DOHH2 (cell line): ENCODE measurements around the gene DCDC1.

ENCODE experiments used
- H3F3A ChIP-seq: fragments of 200-600 bp; sonication (generic), shearing (Covaris generic); 2 replicates; pipeline ENCODE4 v1.6.0; 2016; ENCODE audit warnings: antibody characterized with exemption, mild to moderate bottlenecking; ENCODE audit not compliant: control insufficient read depth, insufficient read depth
- H3K27ac ChIP-seq: fragments of 200-600 bp; sonication (generic); 2 replicates; pipeline ENCODE4 v1.5.1; 2014; ENCODE audit warnings: low read depth, mild to moderate bottlenecking, low read length, moderate library complexity
- H3K27me3 ChIP-seq: fragments of 200-600 bp; sonication (generic); 2 replicates; pipeline ENCODE4 v1.6.1; 2014; ENCODE audit warnings: mild to moderate bottlenecking, low read length, mixed read lengths; ENCODE audit not compliant: control insufficient read depth
- H3K36me3 ChIP-seq: fragments of 200-600 bp; sonication (generic); 2 replicates; pipeline ENCODE4 v1.6.1; 2014; ENCODE audit warnings: mild to moderate bottlenecking, low read length, moderate library complexity, mixed read lengths; ENCODE audit not compliant: control insufficient read depth
- H3K4me1 ChIP-seq: fragments of 200-600 bp; sonication (generic); 2 replicates; pipeline ENCODE4 v1.6.1; 2014; ENCODE audit warnings: mild to moderate bottlenecking, low read length, mixed read lengths; ENCODE audit not compliant: control insufficient read depth
- H3K4me2 ChIP-seq: fragments of 200-600 bp; sonication (generic); 2 replicates; pipeline ENCODE4 v1.6.0; 2014; ENCODE audit warnings: mild to moderate bottlenecking, low read length, moderate library complexity
- H3K4me3 ChIP-seq: fragments of 200-600 bp; sonication (generic); 2 replicates; pipeline ENCODE4 v1.5.1; 2014; ENCODE audit warnings: mild to moderate bottlenecking, low read length, mixed read lengths
- H3K79me2 ChIP-seq: fragments of 200-600 bp; sonication (generic); 2 replicates; pipeline ENCODE4 v1.6.1; 2014; ENCODE audit warnings: mild to moderate bottlenecking, low read length, mixed read lengths; ENCODE audit not compliant: control insufficient read depth
- H3K9me2 ChIP-seq: fragments of 200-600 bp; sonication (generic); replicated peaks from 2 replicates; pipeline ENCODE4 v1.6.1; 2014; ENCODE audit warnings: mild to moderate bottlenecking, low read length, mixed read lengths; ENCODE audit not compliant: control insufficient read depth
- H3K9me3 ChIP-seq: fragments of 200-600 bp; sonication (generic); 2 replicates; pipeline ENCODE4 v1.6.1; 2014; ENCODE audit warnings: antibody characterized with exemption, low read length, mixed read lengths; ENCODE audit not compliant: control insufficient read depth, insufficient read depth
- H4K20me1 ChIP-seq: fragments of 200-600 bp; sonication (generic); 2 replicates; pipeline ENCODE4 v1.6.0; 2014; ENCODE audit warnings: low read depth, mild to moderate bottlenecking, antibody characterized with exemption, low read length, moderate library complexity; ENCODE audit not compliant: control insufficient read depth, insufficient read depth
- EZH2phosphoT487 ChIP-seq: fragments of 200-600 bp; sonication (generic); IDR thresholded peaks from 2 replicates; pipeline ENCODE4 v1.6.1; 2017; ENCODE audit warnings: borderline replicate concordance, mild to moderate bottlenecking, antibody characterized with exemption, low read length, moderate library complexity, mixed read lengths
- TF ChIP-seq, protein P1 (sequence below): fragments of 200-600 bp; sonication (generic); IDR thresholded peaks from one replicate; pipeline ENCODE4 v1.5.1; 2014; ENCODE audit warnings: antibody characterized with exemption, mild to moderate bottlenecking, low read depth, low read length; ENCODE audit not compliant: poor library complexity, severe bottlenecking

Gene DCDC1

DNA sequence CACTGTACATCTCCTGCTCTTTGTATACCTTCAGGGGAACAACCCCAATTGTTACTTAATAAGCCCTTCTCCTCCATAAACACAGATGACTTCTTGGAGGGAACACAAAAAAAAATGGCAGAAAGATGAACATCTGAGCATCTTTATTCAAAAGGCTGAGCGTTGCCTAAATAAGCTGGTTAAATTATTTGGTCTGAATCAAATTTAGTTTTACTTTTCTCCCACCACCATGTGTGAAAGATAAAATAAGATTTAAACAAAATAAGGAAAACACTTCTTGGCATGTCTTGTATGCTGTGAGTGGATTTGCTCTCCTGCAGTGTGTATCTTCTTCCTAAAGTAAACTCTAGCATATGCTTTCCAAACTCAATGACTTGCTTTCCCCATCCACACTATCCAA, 137.9 kb downstream of the DCDC1 start:
- H3K4me3 ChIP-seq: no peak overlapping the region

DNA sequence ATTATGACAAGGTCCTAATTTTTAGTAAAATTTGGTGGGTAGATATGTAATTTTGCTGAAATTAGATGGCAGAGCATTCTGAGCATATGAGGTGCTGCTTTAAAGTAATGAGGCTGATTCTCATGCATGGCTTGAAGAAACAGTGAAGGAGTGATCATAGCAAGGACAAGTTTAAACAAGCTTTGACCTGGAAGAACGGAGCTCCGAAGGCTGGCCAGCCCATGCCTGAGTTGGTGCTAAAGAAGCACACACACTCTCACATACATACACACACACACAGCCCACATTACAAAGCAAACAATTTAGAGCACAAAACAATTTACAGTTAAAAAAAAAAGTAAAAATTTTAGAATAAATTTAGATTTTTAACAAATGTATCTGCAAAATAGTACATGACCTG, 150.7 kb downstream of the DCDC1 start:
- Histone ChIP-seq H3K4me2 (no peak overlapping the region), H3K36me3 (no peaks in the 10 kb centered on the region)

More for the DNA sequence above, 137.9 kb downstream of the DCDC1 start:
- no peak overlapping the region for H3K27ac ChIP-seq
- TF ChIP-seq, protein P1, sequence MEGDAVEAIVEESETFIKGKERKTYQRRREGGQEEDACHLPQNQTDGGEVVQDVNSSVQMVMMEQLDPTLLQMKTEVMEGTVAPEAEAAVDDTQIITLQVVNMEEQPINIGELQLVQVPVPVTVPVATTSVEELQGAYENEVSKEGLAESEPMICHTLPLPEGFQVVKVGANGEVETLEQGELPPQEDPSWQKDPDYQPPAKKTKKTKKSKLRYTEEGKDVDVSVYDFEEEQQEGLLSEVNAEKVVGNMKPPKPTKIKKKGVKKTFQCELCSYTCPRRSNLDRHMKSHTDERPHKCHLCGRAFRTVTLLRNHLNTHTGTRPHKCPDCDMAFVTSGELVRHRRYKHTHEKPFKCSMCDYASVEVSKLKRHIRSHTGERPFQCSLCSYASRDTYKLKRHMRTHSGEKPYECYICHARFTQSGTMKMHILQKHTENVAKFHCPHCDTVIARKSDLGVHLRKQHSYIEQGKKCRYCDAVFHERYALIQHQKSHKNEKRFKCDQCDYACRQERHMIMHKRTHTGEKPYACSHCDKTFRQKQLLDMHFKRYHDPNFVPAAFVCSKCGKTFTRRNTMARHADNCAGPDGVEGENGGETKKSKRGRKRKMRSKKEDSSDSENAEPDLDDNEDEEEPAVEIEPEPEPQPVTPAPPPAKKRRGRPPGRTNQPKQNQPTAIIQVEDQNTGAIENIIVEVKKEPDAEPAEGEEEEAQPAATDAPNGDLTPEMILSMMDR: no peak
- TF ChIP-seq EZH2phosphoT487: no peak
- H3K4me1 ChIP-seq: no peaks in the 10 kb centered on the region
- H3F3A ChIP-seq: no peaks in the 10 kb centered on the region
- H3K36me3 ChIP-seq: no peaks in the 10 kb centered on the region
- no peak overlapping the region for H3K4me2 ChIP-seq
- no peaks in the 10 kb centered on the region for H3K79me2 ChIP-seq
- no peaks in the 10 kb centered on the region for H3K27me3 ChIP-seq
- H3K9me2 ChIP-seq: no peaks in the 10 kb centered on the region
- no peaks in the 10 kb centered on the region for H4K20me1 ChIP-seq
- no peaks in the 10 kb centered on the region for H3K9me3 ChIP-seq

DNA sequence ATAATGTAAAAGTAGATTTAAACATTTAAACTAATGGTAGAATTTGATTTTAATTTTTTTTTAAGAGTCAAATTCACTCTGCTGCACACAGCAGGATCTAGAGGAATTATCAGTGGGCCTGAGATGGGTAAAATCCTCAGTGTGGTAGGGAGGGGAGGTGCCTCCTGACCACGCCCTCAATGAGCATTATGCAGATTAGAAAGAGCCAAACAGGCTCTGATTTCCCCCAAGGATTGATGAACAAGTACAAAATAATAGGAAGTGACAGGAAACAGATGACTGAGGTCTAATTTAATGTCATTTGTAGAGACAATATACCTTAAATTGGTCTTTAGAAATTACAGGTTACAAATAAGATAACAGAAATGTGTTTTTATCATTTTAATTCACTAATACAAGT, 155.2 kb downstream of the DCDC1 start:
- H3K4me1 ChIP-seq: no peaks in the 10 kb centered on the region
- H4K20me1 ChIP-seq: no peaks in the 10 kb centered on the region
- no peaks in the 10 kb centered on the region for H3F3A ChIP-seq
- H3K9me2 ChIP-seq: no peaks in the 10 kb centered on the region
- H3K36me3 ChIP-seq: no peaks in the 10 kb centered on the region
- H3K4me3 ChIP-seq: no peak overlapping the region
- no peak overlapping the region for H3K4me2 ChIP-seq
- no peaks in the 10 kb centered on the region for H3K9me3 ChIP-seq
- no peaks in the 10 kb centered on the region for H3K79me2 ChIP-seq
- no peak overlapping the region for H3K27ac ChIP-seq
- no peaks in the 10 kb centered on the region for H3K27me3 ChIP-seq
- no peak for TF ChIP-seq EZH2phosphoT487
- TF ChIP-seq, protein P1: no peak

More for the DNA sequence above, 150.7 kb downstream of the DCDC1 start:
- Histone ChIP-seq H3F3A (no peaks in the 10 kb centered on the region), H3K9me2 (no peaks in the 10 kb centered on the region), H3K27me3 (no peaks in the 10 kb centered on the region), H3K79me2 (no peaks in the 10 kb centered on the region), H4K20me1 (no peaks in the 10 kb centered on the region), H3K4me3 (no peak overlapping the region), H3K27ac (no peak overlapping the region), H3K4me1 (no peaks in the 10 kb centered on the region), H3K9me3 (no peaks in the 10 kb centered on the region)
- TF ChIP-seq, protein P1: no peak
- no peak for TF ChIP-seq EZH2phosphoT487

DNA sequence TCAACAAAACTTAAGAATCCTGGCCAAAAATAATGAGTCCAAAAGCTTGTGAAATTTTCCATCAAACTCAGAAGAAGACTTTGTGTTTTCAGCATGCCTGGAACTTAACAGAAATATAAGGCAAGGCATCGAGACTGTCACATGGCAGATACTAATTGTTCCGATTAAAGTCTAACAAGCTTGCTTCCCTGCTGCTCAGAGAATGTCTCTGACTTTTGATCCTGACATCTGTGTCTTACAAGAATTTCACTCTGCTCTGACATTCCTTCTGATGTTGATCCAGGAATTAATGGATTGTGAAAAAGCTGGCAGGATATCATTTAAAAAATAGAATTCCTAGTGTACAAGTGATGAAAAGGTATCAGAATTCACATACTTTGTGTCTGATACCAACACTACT, 170.2 kb downstream of the DCDC1 start:
- Histone ChIP-seq H3K4me2 (no peak overlapping the region), H3K27me3 (no peaks in the 10 kb centered on the region), H3K9me3 (no peaks in the 10 kb centered on the region), H3K4me3 (no peak overlapping the region), H3F3A (no peaks in the 10 kb centered on the region), H4K20me1 (no peaks in the 10 kb centered on the region), H3K9me2 (no peaks in the 10 kb centered on the region), H3K79me2 (no peaks in the 10 kb centered on the region), H3K36me3 (no peaks in the 10 kb centered on the region), H3K27ac (no peak overlapping the region), H3K4me1 (no peaks in the 10 kb centered on the region)
- TF ChIP-seq, protein P1: no peak
- TF ChIP-seq EZH2phosphoT487: no peak
